ENCODE measurements around the gene SPPL2C.

Gene SPPL2C

DNA sequence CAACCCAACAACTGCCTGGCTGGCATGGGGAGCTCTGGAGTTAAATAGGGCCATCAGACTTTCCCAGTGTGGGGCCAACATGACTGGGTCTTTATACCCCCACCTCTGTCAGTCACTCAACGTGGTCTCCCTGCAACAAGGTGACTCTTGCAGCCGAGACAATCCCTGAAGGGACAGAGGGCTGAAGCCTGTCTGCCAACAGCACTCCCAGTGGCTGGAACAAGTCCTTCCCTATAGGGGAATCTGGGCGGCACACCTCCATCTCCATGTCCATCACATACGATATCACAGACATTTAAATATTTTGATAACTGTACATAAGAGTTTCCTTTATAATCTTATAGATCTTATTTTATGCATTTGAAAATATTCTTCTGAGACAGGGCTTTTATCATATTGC lies 44.9 kb downstream of the SPPL2C start:
- DNase-seq = no peak

DNA sequence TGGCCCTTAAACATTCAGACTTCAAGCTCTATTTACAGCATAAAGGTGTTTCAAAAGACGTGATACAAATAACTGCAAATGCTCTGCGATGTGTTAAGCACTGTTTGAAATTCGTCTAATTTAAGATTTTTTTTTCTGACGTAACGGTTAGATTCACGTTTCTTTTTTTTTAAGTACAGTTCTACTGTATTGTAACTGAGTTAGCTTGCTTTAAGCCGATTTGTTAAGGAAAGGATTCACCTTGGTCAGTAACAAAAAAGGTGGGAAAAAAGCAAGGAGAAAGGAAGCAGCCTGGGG lies 49.0 kb downstream of the SPPL2C start:
- no peak for DNase-seq

DNA sequence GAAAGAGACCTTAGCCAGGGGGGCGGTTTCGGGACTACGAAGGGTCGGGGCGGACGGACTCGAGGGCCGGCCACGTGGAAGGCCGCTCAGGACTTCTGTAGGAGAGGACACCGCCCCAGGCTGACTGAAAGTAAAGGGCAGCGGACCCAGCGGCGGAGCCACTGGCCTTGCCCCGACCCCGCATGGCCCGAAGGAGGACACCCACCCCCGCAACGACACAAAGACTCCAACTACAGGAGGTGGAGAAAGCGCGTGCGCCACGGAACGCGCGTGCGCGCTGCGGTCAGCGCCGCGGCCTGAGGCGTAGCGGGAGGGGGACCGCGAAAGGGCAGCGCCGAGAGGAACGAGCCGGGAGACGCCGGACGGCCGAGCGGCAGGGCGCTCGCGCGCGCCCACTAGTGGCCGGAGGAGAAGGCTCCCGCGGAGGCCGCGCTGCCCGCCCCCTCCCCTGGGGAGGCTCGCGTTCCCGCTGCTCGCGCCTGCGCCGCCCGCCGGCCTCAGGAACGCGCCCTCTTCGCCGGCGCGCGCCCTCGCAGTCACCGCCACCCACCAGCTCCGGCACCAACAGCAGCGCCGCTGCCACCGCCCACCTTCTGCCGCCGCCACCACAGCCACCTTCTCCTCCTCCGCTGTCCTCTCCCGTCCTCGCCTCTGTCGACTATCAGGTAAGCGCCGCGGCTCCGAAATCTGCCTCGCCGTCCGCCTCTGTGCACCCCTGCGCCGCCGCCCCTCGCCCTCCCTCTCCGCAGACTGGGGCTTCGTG lies 49.5 kb downstream of the SPPL2C start, which contains the start of gene MAPT:
Gene MAPT, plus strand, starts transcription at position 533 of the 763 bp plus-strand sequence. CDS start 67,784 bp downstream, outside the sequence.
- peak; percentile 73 for DNase-seq

DNA sequence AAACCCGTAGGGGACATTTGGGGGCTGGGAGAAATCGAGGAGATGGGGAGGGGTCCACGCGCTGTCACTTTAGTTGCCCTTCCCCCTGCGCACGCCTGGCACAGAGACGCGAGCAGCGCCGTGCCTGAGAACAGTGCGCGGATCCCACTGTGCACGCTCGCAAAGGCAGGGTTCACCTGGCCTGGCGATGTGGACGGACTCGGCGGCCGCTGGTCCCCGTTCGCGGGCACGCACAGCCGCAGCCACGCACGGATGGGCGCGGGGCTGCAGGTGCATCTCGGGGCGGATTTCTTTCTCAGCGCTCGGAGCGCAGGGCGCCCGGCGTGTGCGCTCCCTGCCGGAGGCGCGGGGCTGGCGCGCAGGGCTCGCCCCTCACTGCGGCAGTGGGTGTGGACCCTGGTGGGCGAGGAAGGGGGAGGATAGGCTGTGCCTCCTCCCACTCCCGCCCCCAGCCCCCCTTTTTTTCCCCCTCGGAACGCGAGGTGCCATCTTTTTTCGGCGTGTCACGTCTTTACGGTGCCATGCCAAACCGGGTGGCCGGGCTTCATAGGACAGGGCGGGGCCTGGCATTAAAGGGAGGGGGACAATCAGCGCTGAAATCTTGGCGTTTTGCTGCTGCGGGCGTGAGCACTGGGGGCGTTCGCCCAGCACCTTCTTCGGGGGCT lies 50.8 kb downstream of the SPPL2C start:
- DNase-seq = peak; percentile 76

DNA sequence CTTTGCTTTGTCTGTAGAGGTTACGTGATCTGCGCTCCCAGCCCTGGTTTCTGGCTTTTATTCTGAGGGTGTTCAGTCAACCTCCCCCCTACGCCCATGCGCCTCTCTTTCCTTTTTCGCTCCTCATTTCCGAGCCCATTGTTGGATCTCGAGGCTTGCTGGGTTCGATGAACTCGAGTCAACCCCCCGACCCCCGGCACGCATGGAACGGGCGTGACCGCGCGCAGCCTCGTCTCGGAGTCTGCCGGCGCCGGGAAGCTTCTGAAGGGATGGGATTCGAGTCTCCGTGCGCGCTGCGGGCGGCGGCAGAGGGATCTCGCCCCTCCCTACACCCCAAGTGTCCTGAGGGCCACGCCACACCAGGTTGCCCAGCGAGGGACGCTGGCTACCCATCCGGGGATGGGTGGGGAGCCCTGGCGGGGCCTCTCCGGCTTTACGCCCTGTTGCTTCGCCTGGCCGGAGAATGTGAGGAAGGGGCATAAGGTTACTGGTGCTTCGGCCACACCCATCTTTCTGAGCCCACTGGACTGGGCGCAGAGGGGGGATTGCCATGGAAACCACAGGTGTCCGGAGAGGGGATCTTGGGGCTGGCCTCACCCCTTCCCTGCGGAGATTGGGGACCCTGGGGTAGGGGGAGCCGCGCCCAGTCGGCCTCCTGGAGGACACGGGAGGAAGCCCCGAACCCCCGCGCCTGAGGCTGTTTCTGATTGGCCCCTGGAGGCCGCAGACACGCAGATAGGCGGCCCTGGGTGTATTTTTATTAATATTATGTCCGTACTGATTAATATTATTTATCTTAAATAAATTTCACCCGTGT lies 51.5 kb downstream of the SPPL2C start:
- DNase-seq = no peak
